HEK293T (cell line): ENCODE results near the gene CCDC24.

ENCODE experiments used
- CTCF ChIA-PET: fragments of 350-600 bp; formaldehyde crosslinking; extraction: SDS; loops from one replicate; lab custom pipeline; 2021; ENCODE audit warnings: antibody characterized with exemption, inconsistent platforms; lab: Yijun Ruan, JAX
- POLR2A ChIA-PET: fragments of 350-600 bp; formaldehyde crosslinking; extraction: SDS; loops from one replicate; lab custom pipeline; 2020; ENCODE audit warnings: antibody characterized with exemption, inconsistent platforms; lab: Yijun Ruan, JAX
- DNase-seq: peaks from one replicate; pipeline ENCODE4 v3.0.0; 2012; ENCODE audit warnings: mixed read lengths; ENCODE audit errors: extremely low spot score
- ARNT ChIP-seq: fragments of 450-650 bp; IDR thresholded peaks from 2 replicates; pipeline ENCODE4 v1.6.1; 2017; ENCODE audit warnings: mild to moderate bottlenecking
- BHLHE40 ChIP-seq: fragments of 450-650 bp; IDR thresholded peaks from 2 replicates; pipeline ENCODE4 v1.6.1; 2016; ENCODE audit warnings: mild to moderate bottlenecking, moderate library complexity, borderline replicate concordance
- CTBP1 ChIP-seq: fragments of 450-650 bp; IDR thresholded peaks from 2 replicates; pipeline ENCODE4 v1.6.1; 2016; ENCODE audit warnings: borderline replicate concordance
- ELF4 ChIP-seq: fragments of 450-650 bp; IDR thresholded peaks from 2 replicates; pipeline ENCODE4 v1.6.1; 2017; ENCODE audit warnings: antibody characterized with exemption
- FOXA1 ChIP-seq: fragments of 450-650 bp; IDR thresholded peaks from 2 replicates; pipeline ENCODE4 v1.6.1; 2016; ENCODE audit warnings: mild to moderate bottlenecking
- FOXK2 ChIP-seq: fragments of 450-650 bp; IDR thresholded peaks from 2 replicates; pipeline ENCODE4 v1.6.1; 2016; ENCODE audit warnings: mild to moderate bottlenecking
- FOXM1 ChIP-seq: fragments of 450-650 bp; IDR thresholded peaks from 2 replicates; pipeline ENCODE4 v1.6.1; 2017; ENCODE audit warnings: mild to moderate bottlenecking, borderline replicate concordance
- HDGF ChIP-seq: fragments of 450-650 bp; IDR thresholded peaks from 2 replicates; pipeline ENCODE4 v1.6.1; 2017; ENCODE audit warnings: antibody characterized with exemption, borderline replicate concordance
- L3MBTL2 ChIP-seq: fragments of 450-650 bp; conservative IDR thresholded peaks from 2 replicates; pipeline ENCODE4 v1.6.1; 2016; ENCODE audit warnings: mild to moderate bottlenecking
- LEF1 ChIP-seq: fragments of 450-650 bp; IDR thresholded peaks from 2 replicates; pipeline ENCODE4 v1.6.1; 2017; ENCODE audit warnings: mild to moderate bottlenecking, borderline replicate concordance
- NFRKB ChIP-seq: fragments of 450-650 bp; IDR thresholded peaks from 2 replicates; pipeline ENCODE4 v1.6.1; 2016; ENCODE audit warnings: mild to moderate bottlenecking, moderate library complexity
- SP1 ChIP-seq: fragments of 450-650 bp; IDR thresholded peaks from 2 replicates; pipeline ENCODE4 v1.6.1; 2017
- SUZ12 ChIP-seq: fragments of 450-650 bp; IDR thresholded peaks from 2 replicates; pipeline ENCODE4 v1.6.1; 2016; ENCODE audit warnings: mild to moderate bottlenecking
- TARDBP ChIP-seq: fragments of 450-650 bp; IDR thresholded peaks from 2 replicates; pipeline ENCODE4 v1.6.1; 2016
- ZNF384 ChIP-seq: fragments of 450-650 bp; IDR thresholded peaks from 2 replicates; pipeline ENCODE4 v1.6.1; 2016
- TF ChIP-seq, protein P1 (sequence below): fragments of 450-650 bp; IDR thresholded peaks from 2 replicates; pipeline ENCODE4 v1.6.1; 2016

CCDC24 gene

DNA sequence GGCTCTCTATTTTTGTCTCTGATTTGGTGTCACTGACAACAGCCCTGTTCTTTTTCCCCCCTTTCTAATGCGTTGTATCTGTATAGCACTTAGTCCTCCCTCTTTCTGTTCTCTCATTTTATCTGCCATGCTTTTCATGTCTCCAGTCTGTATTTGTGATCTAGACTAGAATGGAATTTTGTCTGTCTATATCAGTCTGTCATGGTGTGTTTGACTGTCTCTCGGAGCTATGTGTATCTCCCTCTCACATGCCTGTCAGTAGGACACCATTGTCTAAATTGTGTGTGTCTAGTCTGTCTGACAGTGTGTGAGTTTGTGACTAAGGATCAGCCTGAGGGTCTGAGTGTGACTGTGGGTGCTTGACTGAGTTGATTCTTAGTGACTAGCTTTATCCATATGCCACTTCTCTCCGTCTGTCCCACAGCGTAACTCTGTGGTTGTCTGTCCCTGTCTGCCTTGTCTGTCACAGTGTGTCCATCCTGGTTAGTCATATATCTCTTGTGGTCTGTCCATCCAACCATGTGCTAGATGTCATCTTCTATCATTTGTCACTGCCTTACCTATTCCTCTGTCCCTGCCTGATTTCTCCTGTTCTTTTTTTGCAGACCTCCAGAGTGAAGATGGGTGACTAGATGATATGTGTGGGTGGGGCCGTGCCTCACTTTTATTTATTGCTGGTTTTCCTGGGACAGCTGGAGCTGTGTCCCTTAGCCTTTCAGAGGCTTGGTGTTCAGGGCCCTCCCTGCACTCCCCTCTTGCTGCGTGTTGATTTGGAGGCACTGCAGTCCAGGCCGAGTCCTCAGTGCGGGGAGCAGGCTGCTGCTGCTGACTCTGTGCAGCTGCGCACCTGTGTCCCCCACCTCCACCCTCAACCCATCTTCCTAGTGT, 13.8 kb upstream of the CCDC24 start:
- ChIA-PET POLR2A (interaction anchor here (0.9 to 2.2 kb wide), 5 partner anchors 12 to 71 kb away, joined by 3 to 7 read pairs (median 5); partner anchors contain the start of gene IPO13), CTCF (interaction anchor here (0.6 to 1.1 kb wide), 4 partner anchors 15 to 751 kb away, joined by 3 to 4 read pairs (median 3); no protein-coding TSS in a partner anchor)
- DNase-seq, result no peak
- TF ChIP-seq LEF1 (no peak), TARDBP (no peak), HDGF (no peak), NFRKB (no peak), FOXM1 (no peak), CTBP1 (no peak)

DNA sequence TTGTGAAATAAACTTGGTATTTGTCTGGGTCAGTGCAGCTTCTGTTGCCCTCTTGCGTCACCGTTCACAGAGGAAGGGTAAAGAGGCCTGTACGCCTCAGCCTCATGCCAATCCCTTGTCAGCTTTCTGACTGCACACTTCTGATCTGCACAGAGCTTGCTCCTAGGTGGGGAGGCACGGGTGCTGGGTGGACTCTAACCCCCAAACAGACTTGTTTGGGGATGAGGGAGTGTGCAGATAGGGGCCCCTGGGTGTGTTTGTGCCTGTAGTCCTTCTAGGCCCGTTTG, 13.2 kb upstream of the CCDC24 start:
- DNase-seq, result no peak
- ChIA-PET CTCF (interaction anchor here (0.6 to 1.1 kb wide), 3 partner anchors 15 to 43 kb away, joined by 3 read pairs; no protein-coding TSS in a partner anchor), POLR2A (interaction anchor here (0.9 to 2.2 kb wide), 5 partner anchors 11 to 71 kb away, joined by 3 to 7 read pairs (median 5); partner anchors contain the start of gene IPO13)
- TF ChIP-seq CTBP1 (no peak), ELF4 (no peak), TARDBP (no peak), NFRKB (no peak), HDGF (no peak), SP1 (no peak), FOXM1 (no peak), FOXK2 (no peak), LEF1 (no peak), ARNT (no peak), ZNF384 (no peak), L3MBTL2 (no peak), FOXA1 (no peak), SUZ12 (no peak), BHLHE40 (no peak)
- TF ChIP-seq, protein P1, sequence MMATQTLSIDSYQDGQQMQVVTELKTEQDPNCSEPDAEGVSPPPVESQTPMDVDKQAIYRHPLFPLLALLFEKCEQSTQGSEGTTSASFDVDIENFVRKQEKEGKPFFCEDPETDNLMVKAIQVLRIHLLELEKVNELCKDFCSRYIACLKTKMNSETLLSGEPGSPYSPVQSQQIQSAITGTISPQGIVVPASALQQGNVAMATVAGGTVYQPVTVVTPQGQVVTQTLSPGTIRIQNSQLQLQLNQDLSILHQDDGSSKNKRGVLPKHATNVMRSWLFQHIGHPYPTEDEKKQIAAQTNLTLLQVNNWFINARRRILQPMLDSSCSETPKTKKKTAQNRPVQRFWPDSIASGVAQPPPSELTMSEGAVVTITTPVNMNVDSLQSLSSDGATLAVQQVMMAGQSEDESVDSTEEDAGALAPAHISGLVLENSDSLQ, result no peak

DNA sequence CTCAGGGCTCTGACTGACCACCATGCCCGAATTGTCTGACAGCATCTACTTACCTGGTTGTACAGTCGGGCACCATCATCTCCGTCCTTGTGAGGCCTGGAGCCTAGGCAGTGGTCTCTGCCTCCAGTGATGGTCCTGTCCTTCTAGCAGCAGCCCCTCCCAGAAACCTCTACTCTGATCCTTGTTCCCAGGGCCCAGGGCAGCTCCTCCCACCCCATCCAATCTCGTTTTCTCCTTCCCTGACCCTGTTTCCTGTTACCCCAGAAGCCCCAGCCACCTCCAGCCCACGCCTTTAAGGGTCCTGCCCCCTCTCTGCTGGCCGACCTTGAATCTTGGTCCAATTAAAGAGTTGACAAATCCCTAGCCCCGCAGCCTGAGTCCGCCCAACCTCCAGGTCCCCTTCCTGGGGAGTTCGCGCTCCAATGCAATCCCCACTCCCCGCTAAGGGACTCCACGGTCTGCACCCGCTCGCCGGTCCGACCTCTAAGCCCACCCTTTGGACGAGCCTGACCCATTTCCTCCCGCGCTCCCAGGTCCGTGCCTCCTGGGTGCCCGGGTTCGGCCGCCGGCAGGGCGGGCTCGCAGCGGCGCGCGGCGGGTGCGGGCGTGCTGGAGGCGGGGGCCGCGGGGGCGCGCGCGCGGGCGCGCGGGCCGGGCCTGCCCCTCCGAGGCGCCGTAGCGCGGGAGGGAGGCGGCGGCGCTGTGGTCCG, 12.7 kb upstream of the CCDC24 start, which contains the start of gene B4GALT2:
Gene B4GALT2, plus strand, starts transcription at position 660 of the 710 bp plus-strand sequence. CDS start 1,951 bp downstream, outside the sequence.
- ChIA-PET CTCF (no interaction called here), POLR2A (interaction anchor here (0.9 to 2.2 kb wide), 5 partner anchors 11 to 70 kb away, joined by 3 to 7 read pairs (median 5); partner anchors contain the start of gene IPO13)
- TF ChIP-seq FOXM1, result no peak
- TF ChIP-seq FOXK2, result no peak
- TF ChIP-seq CTBP1, result no peak
- TF ChIP-seq SP1, result no peak
- TF ChIP-seq ELF4, result no peak
- no peak for TF ChIP-seq L3MBTL2
- no peak for TF ChIP-seq SUZ12
- TF ChIP-seq, protein P1, result no peak
- DNase-seq, result peak; percentile 68

DNA sequence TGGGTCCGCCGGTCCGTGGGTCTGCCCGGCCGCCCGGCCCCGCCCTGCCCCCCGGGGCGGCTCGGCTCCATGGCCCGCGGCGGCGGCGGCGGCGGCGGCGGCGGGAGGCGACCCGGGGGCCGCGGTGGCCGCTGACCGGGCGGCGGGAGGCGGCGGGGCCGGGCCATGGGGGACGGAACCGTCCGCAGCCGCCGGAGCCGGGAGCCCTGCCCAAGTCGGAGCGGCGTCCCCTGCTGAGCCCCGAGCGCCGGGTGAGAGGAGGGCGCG, 12.2 kb upstream of the CCDC24 start:
- POLR2A ChIA-PET, result no interaction called here

More for the DNA sequence above, 12.2 kb upstream of the CCDC24 start:
- DNase-seq, result no peak
- CTCF ChIA-PET, result no interaction called here
- TF ChIP-seq ZNF384 (no peak), CTBP1 (no peak), BHLHE40 (no peak), FOXA1 (no peak), TARDBP (no peak), ELF4 (no peak), FOXM1 (no peak), SUZ12 (no peak), LEF1 (no peak), HDGF (no peak), ARNT (no peak), L3MBTL2 (no peak), FOXK2 (no peak), SP1 (no peak)
- TF ChIP-seq, protein P1, result no peak
